HEK293 (cell line): ENCODE data around the gene TXNRD3.

Source experiments
- CTCF ChIA-PET: fragments of 350-600 bp; formaldehyde crosslinking; extraction: SDS; loops from one replicate; lab custom pipeline; 2021; ENCODE audit warnings: antibody characterized with exemption; lab: Yijun Ruan, JAX
- POLR2A ChIA-PET: fragments of 300-600 bp; formaldehyde crosslinking; extraction: SDS; loops from one replicate; lab custom pipeline; 2020; ENCODE audit warnings: antibody characterized with exemption, inconsistent platforms; lab: Yijun Ruan, JAX
- H3K27ac ChIP-seq: fragments of 200-500 bp; sonication (Bioruptor generic); 2 replicates; pipeline ENCODE4 v1.5.1; 2014; ENCODE audit warnings: low read depth, low read length, control low read depth, inconsistent platforms; ENCODE audit errors: extremely low read depth
- H3K36me3 ChIP-seq, 2 experiments: fragments of 200-500 bp in 1 of 2; sonication (Bioruptor generic) in 1 of 2; 1 replicate in 1 of 2; 2 replicates in 1 of 2; pipeline ENCODE4 v1.5.1; 2014 to 2017; ENCODE audit warnings: inconsistent platforms in 2 of 2, low read length in 2 of 2; ENCODE audit not compliant: control insufficient read depth in 2 of 2, insufficient read depth in 1 of 2
- H3K4me1 ChIP-seq: fragments of 200-500 bp; sonication (Bioruptor generic); 2 replicates; pipeline ENCODE4 v1.5.1; 2014; ENCODE audit warnings: mild to moderate bottlenecking, low read length, inconsistent platforms; ENCODE audit not compliant: control insufficient read depth, insufficient read depth
- H3K4me3 ChIP-seq: 2 replicates; pipeline ENCODE4 v1.5.1; 2011; ENCODE audit warnings: low read depth, mild to moderate bottlenecking, control low read depth, low read length, moderate library complexity
- H3K9me3 ChIP-seq: fragments of 200-500 bp; sonication (Bioruptor generic); 2 replicates; pipeline ENCODE4 v1.5.1; 2014; ENCODE audit warnings: low read depth, low read length, inconsistent platforms; ENCODE audit not compliant: control insufficient read depth, insufficient read depth
- EGR2 ChIP-seq: fragments of 450-650 bp; formaldehyde crosslinking; IDR thresholded peaks from 2 replicates; pipeline ENCODE4 v1.5.1; 2016; ENCODE audit warnings: low read depth, missing biosample characterization, missing genetic modification characterization
- PATZ1 ChIP-seq: fragments of 450-650 bp; formaldehyde crosslinking; IDR thresholded peaks from 2 replicates; pipeline ENCODE4 v1.5.1; 2016; ENCODE audit warnings: missing biosample characterization, missing genetic modification characterization
- REST ChIP-seq: fragments of 450-650 bp; formaldehyde crosslinking; IDR thresholded peaks from 2 replicates; pipeline ENCODE4 v1.5.1; 2016; ENCODE audit warnings: missing biosample characterization, missing genetic modification characterization
- SCRT2 ChIP-seq: fragments of 450-650 bp; formaldehyde crosslinking; IDR thresholded peaks from 2 replicates; pipeline ENCODE4 v1.5.1; 2016; ENCODE audit warnings: missing biosample characterization, missing genetic modification characterization
- ZBTB7A ChIP-seq: fragments of 450-650 bp; formaldehyde crosslinking; IDR thresholded peaks from 2 replicates; pipeline ENCODE4 v1.5.1; 2016; ENCODE audit warnings: low read depth, missing biosample characterization, missing genetic modification characterization
- ZBTB8A ChIP-seq: fragments of 450-650 bp; formaldehyde crosslinking; IDR thresholded peaks from 2 replicates; pipeline ENCODE4 v1.5.1; 2016; ENCODE audit warnings: missing biosample characterization, missing genetic modification characterization
- ZFHX2 ChIP-seq: fragments of 450-650 bp; formaldehyde crosslinking; conservative IDR thresholded peaks from 2 replicates; pipeline ENCODE4 v1.5.1; 2016; ENCODE audit warnings: missing biosample characterization, missing genetic modification characterization
- ZFP3 ChIP-seq: fragments of 450-650 bp; formaldehyde crosslinking; IDR thresholded peaks from 2 replicates; pipeline ENCODE4 v1.5.1; 2016; ENCODE audit warnings: low read depth, missing biosample characterization, missing genetic modification characterization
- ZNF112 ChIP-seq: fragments of 450-650 bp; formaldehyde crosslinking; IDR thresholded peaks from 2 replicates; pipeline ENCODE4 v1.5.0; 2017; ENCODE audit warnings: missing biosample characterization, missing genetic modification characterization
- ZNF138 ChIP-seq: fragments of 450-650 bp; formaldehyde crosslinking; IDR thresholded peaks from 2 replicates; pipeline ENCODE4 v1.5.1; 2016; ENCODE audit warnings: missing biosample characterization, missing genetic modification characterization, borderline replicate concordance
- ZNF140 ChIP-seq: fragments of 450-650 bp; formaldehyde crosslinking; IDR thresholded peaks from 2 replicates; pipeline ENCODE4 v1.5.1; 2016; ENCODE audit warnings: missing biosample characterization, missing genetic modification characterization
- ZNF146 ChIP-seq: fragments of 450-650 bp; formaldehyde crosslinking; IDR thresholded peaks from 2 replicates; pipeline ENCODE4 v1.5.1; 2016; ENCODE audit warnings: missing biosample characterization, missing genetic modification characterization
- ZNF23 ChIP-seq: fragments of 450-650 bp; formaldehyde crosslinking; IDR thresholded peaks from 2 replicates; pipeline ENCODE4 v1.5.1; 2016; ENCODE audit warnings: missing biosample characterization, missing genetic modification characterization, borderline replicate concordance
- ZNF24 ChIP-seq: fragments of 450-650 bp; formaldehyde crosslinking; IDR thresholded peaks from 2 replicates; pipeline ENCODE4 v1.5.1; 2016; ENCODE audit warnings: missing biosample characterization, missing genetic modification characterization
- ZNF266 ChIP-seq: fragments of 450-650 bp; formaldehyde crosslinking; IDR thresholded peaks from 2 replicates; pipeline ENCODE4 v1.5.1; 2016; ENCODE audit warnings: missing biosample characterization, missing genetic modification characterization, low read depth
- ZNF311 ChIP-seq: fragments of 450-650 bp; formaldehyde crosslinking; IDR thresholded peaks from 2 replicates; pipeline ENCODE4 v1.5.1; 2017; ENCODE audit warnings: missing biosample characterization, missing genetic modification characterization, borderline replicate concordance
- ZNF404 ChIP-seq: fragments of 450-650 bp; formaldehyde crosslinking; IDR thresholded peaks from 2 replicates; pipeline ENCODE4 v1.5.1; 2017; ENCODE audit warnings: missing biosample characterization, missing genetic modification characterization
- ZNF596 ChIP-seq: fragments of 450-650 bp; IDR thresholded peaks from 2 replicates; pipeline ENCODE4 v1.5.0; 2018; ENCODE audit warnings: missing biosample characterization, mild to moderate bottlenecking, missing genetic modification characterization, moderate library complexity
- ZNF610 ChIP-seq: fragments of 450-650 bp; formaldehyde crosslinking; IDR thresholded peaks from 2 replicates; pipeline ENCODE4 v1.5.1; 2016; ENCODE audit warnings: missing biosample characterization, missing genetic modification characterization, borderline replicate concordance
- ZNF624 ChIP-seq: fragments of 450-650 bp; formaldehyde crosslinking; IDR thresholded peaks from 2 replicates; pipeline ENCODE4 v1.5.1; 2017; ENCODE audit warnings: missing biosample characterization, missing genetic modification characterization
- ZSCAN18 ChIP-seq: fragments of 450-650 bp; formaldehyde crosslinking; IDR thresholded peaks from 2 replicates; pipeline ENCODE4 v1.5.1; 2016; ENCODE audit warnings: missing biosample characterization, missing genetic modification characterization
- TF ChIP-seq, protein P1 (sequence below): fragments of 450-650 bp; formaldehyde crosslinking; IDR thresholded peaks from 2 replicates; pipeline ENCODE4 v1.5.1; 2017; ENCODE audit warnings: missing biosample characterization, missing genetic modification characterization
- TF ChIP-seq, protein P2 (sequence below): fragments of 450-650 bp; formaldehyde crosslinking; IDR thresholded peaks from 2 replicates; pipeline ENCODE4 v1.5.0; 2017; ENCODE audit warnings: missing biosample characterization, missing genetic modification characterization, borderline replicate concordance

The TXNRD3 gene

GRCh38 chr3:126577261-126577660 is 77.7 kb downstream of the TXNRD3 start:
- no peaks in the 10 kb centered on the region for H3K4me1 ChIP-seq
- POLR2A ChIA-PET = no interaction called here
- H3K36me3 ChIP-seq = no peaks in the 10 kb centered on the region
- no peak overlapping the region for H3K4me3 ChIP-seq
- H3K9me3 ChIP-seq = no peaks in the 10 kb centered on the region
- CTCF ChIA-PET = no interaction called here
- no peak overlapping the region for H3K27ac ChIP-seq
- TF ChIP-seq ZNF112 (no peak), ZFHX2 (tag by site-specific recombination) (peak; percentile 40; the same call in 1 of the 2 replicates), ZNF311 (tag by site-specific recombination) (no peak), ZNF138 (tag by site-specific recombination) (no peak), EGR2 (tag by site-specific recombination) (peak; percentile 72), ZBTB7A (no peak), SCRT2 (tag by site-specific recombination) (no peak), ZSCAN18 (tag by site-specific recombination) (no peak), ZFP3 (no peak)

DNA sequence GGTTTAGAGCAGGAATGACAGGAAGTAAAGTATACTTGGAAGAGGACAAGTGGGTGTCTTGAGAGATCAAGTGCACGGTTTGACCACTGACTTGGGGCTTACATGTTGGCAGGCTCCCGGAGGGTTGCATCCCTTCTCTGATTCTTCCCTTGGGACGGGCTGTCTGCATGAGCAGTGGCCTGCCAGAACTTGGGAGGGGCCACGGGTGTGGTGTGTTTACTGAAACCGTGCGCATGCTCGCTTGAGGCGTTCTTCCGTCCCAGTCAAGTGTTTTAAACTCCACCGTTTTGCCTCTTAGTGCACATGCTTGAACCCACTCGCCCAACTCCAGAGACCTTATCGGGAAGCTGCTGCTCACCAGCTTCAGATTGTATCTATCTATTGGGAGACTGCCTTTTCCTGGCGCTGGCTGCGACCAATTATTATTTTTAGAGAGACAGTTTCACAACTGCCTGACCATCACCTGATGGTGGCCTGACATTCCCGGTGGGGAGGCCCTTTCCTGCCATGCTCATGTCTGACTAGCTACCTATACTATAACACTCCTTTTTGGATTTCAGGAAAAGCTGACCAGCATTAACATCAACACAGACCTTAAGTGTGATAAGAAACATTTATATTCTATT is 81.3 kb downstream of the TXNRD3 start:
- TF ChIP-seq ZNF24 (tag by site-specific recombination) = no peak
- TF ChIP-seq PATZ1 (tag by site-specific recombination) = no peak
- no peak for TF ChIP-seq ZNF596 (tag by site-specific recombination)
- no peak for TF ChIP-seq ZNF140 (tag by site-specific recombination)
- TF ChIP-seq ZNF23 (tag by site-specific recombination) = no peak
- TF ChIP-seq ZNF610 (tag by site-specific recombination) = no peak
- no peak for TF ChIP-seq ZNF624 (tag by site-specific recombination)
- TF ChIP-seq ZNF146 (tag by site-specific recombination) = no peak
- TF ChIP-seq ZBTB8A = no peak
- no peak for TF ChIP-seq REST (tag by site-specific recombination)
- no peak for TF ChIP-seq ZNF404 (tag by site-specific recombination)
- TF ChIP-seq ZNF266 (tag by site-specific recombination) = no peak
- no peak for TF ChIP-seq ZNF138 (tag by site-specific recombination)
- TF ChIP-seq, protein P1, sequence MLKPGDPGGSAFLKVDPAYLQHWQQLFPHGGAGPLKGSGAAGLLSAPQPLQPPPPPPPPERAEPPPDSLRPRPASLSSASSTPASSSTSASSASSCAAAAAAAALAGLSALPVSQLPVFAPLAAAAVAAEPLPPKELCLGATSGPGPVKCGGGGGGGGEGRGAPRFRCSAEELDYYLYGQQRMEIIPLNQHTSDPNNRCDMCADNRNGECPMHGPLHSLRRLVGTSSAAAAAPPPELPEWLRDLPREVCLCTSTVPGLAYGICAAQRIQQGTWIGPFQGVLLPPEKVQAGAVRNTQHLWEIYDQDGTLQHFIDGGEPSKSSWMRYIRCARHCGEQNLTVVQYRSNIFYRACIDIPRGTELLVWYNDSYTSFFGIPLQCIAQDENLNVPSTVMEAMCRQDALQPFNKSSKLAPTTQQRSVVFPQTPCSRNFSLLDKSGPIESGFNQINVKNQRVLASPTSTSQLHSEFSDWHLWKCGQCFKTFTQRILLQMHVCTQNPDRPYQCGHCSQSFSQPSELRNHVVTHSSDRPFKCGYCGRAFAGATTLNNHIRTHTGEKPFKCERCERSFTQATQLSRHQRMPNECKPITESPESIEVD (tag by site-specific recombination) = no peak
- TF ChIP-seq, protein P2, sequence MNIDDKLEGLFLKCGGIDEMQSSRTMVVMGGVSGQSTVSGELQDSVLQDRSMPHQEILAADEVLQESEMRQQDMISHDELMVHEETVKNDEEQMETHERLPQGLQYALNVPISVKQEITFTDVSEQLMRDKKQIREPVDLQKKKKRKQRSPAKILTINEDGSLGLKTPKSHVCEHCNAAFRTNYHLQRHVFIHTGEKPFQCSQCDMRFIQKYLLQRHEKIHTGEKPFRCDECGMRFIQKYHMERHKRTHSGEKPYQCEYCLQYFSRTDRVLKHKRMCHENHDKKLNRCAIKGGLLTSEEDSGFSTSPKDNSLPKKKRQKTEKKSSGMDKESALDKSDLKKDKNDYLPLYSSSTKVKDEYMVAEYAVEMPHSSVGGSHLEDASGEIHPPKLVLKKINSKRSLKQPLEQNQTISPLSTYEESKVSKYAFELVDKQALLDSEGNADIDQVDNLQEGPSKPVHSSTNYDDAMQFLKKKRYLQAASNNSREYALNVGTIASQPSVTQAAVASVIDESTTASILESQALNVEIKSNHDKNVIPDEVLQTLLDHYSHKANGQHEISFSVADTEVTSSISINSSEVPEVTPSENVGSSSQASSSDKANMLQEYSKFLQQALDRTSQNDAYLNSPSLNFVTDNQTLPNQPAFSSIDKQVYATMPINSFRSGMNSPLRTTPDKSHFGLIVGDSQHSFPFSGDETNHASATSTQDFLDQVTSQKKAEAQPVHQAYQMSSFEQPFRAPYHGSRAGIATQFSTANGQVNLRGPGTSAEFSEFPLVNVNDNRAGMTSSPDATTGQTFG (tag by site-specific recombination) = no peak
- TF ChIP-seq, all 188 proteins: peak for 0
- Histone ChIP-seq H3K4me3 (no peak overlapping the region), H3K4me1 (no peaks in the 10 kb centered on the region), H3K27ac (no peak overlapping the region), H3K36me3 (no peaks in the 10 kb centered on the region), H3K9me3 (no peaks in the 10 kb centered on the region)
- POLR2A ChIA-PET = no interaction called here
- CTCF ChIA-PET = interaction anchor here (0.5 kb wide), 1 partner anchor 8 kb away, joined by 3 read pairs; no protein-coding TSS in a partner anchor
